Heart left ventricle (tissue), 13 donors: ENCODE measurements around the gene PHF3.

Experiments used
- CTCF ChIP-seq, 12 donors: fragments of 200-600 bp; sonication (generic) in 4 of 12; IDR thresholded peaks; one replicate each; pipeline versions ENCODE4 v1.5.0 to v1.8.0; 2018 to 2022; ENCODE audit warnings: antibody characterized with exemption in 12 of 12, mild to moderate bottlenecking in 5 of 12
- POLR2A ChIP-seq, 2 donors: fragments of 450-650 bp; IDR thresholded peaks; one replicate each; pipeline ENCODE4 v1.6.1; 2017; ENCODE audit warnings: antibody characterized with exemption in 2 of 2, mild to moderate bottlenecking in 2 of 2, moderate library complexity in 2 of 2
- donor health status: ischemic (EF 13 %, LVEDD 7.1; RV severe dilation, severe dysfunction).
- donor health status: DM: no; HTN: yes; CAD: no.
- donor health status: DM: no; HTN: no; CAD: no.
- donor health status: ischemic (EF 25% LVEDD 6.9; RV normal size, moderate dysfunction).
- donor health status: ischemic (EF 25% LVEDD 5.7; RV mildly dilated, moderate dysfunction).
- donor health status: ischemic (EF 35%, LVEDD 5.7; RV mildly dilated, moderate dysfunction).
- donor health status: nonischemic (EF 11% LVEDD 7.7; RV severe dilation, severe dysfunction).
- donor health status: DM: yes; HTN: yes; CAD: no.
- donor health status: PGD.
- donor health status: ischemic (EF 29% LVEDD 5.4; RV normal size, mild dysfunction).
- donor health status: nonischemic (EF 23%, LVEDD 6.1; RV moderate dilation, normal function).

GRCh38 chr6:63734923-63735322 is 99.3 kb downstream of the PHF3 start:
- TF ChIP-seq CTCF (IDR thresholded peaks at IDR 0.05) (no peak), POLR2A (IDR thresholded peaks at IDR 0.05) (no peak)
